ENCODE measurements around the gene LRMDA.

Gene LRMDA

GRCh38 chr10:75857269-75857846, 425.9 kb downstream of the LRMDA start:
- Histone ChIP-seq H3K79me2 (ENCODE audit: control insufficient read depth, insufficient read depth, low read length, unreplicated experiment) (no peaks in the 10 kb centered on the region), H3K4me1 (ENCODE audit: control insufficient read depth, insufficient read depth, low read length, unreplicated experiment) (no peaks in the 10 kb centered on the region), H3K36me3 (ENCODE audit: insufficient read depth, low read length) (no peaks in the 10 kb centered on the region), H3K27me3 (ENCODE audit: insufficient read depth, low read length) (no peaks in the 10 kb centered on the region), H2AFZ (ENCODE audit: low read length, unreplicated experiment) (no peak overlapping the region), H3K4me3 (ENCODE audit: low read depth, low read length) (no peak overlapping the region), H3K27ac (ENCODE audit: low read depth, low read length) (no peak overlapping the region)

- Histone ChIP-seq H3K4me1 (ENCODE audit: control insufficient read depth, insufficient read depth, low read length, unreplicated experiment) (no peaks in the 10 kb centered on the region), H3K36me3 (ENCODE audit: insufficient read depth, low read length) (no peaks in the 10 kb centered on the region), H2AFZ (ENCODE audit: low read length, unreplicated experiment) (no peak overlapping the region), H3K4me3 (ENCODE audit: low read depth, low read length) (no peak overlapping the region), H3K27ac (ENCODE audit: low read depth, low read length) (no peak overlapping the region), H3K27me3 (ENCODE audit: insufficient read depth, low read length) (no peaks in the 10 kb centered on the region), H3K79me2 (ENCODE audit: control insufficient read depth, insufficient read depth, low read length, unreplicated experiment) (no peaks in the 10 kb centered on the region)
Measured at GRCh38 chr10:75857896-75858295, 426.5 kb downstream of the LRMDA start.

GRCh38 chr10:75858339-75858738, 426.9 kb downstream of the LRMDA start:
- no peak overlapping the region for H2AFZ ChIP-seq (ENCODE audit: low read length, unreplicated experiment)
- no peaks in the 10 kb centered on the region for H3K79me2 ChIP-seq (ENCODE audit: control insufficient read depth, insufficient read depth, low read length, unreplicated experiment)
- H3K27ac ChIP-seq (ENCODE audit: low read depth, low read length): no peak overlapping the region
- no peak overlapping the region for H3K4me3 ChIP-seq (ENCODE audit: low read depth, low read length)
- no peaks in the 10 kb centered on the region for H3K27me3 ChIP-seq (ENCODE audit: insufficient read depth, low read length)
- H3K4me1 ChIP-seq (ENCODE audit: control insufficient read depth, insufficient read depth, low read length, unreplicated experiment): no peaks in the 10 kb centered on the region
- no peaks in the 10 kb centered on the region for H3K36me3 ChIP-seq (ENCODE audit: insufficient read depth, low read length)

- Histone ChIP-seq H3K4me1 (ENCODE audit: control insufficient read depth, insufficient read depth, low read length, unreplicated experiment) (no peaks in the 10 kb centered on the region), H3K79me2 (ENCODE audit: control insufficient read depth, insufficient read depth, low read length, unreplicated experiment) (no peaks in the 10 kb centered on the region), H3K27ac (ENCODE audit: low read depth, low read length) (no peak overlapping the region), H3K4me3 (ENCODE audit: low read depth, low read length) (no peak overlapping the region), H3K27me3 (ENCODE audit: insufficient read depth, low read length) (no peaks in the 10 kb centered on the region), H2AFZ (ENCODE audit: low read length, unreplicated experiment) (no peak overlapping the region), H3K36me3 (ENCODE audit: insufficient read depth, low read length) (no peaks in the 10 kb centered on the region)
Measured at GRCh38 chr10:75859141-75859540, 427.7 kb downstream of the LRMDA start.

- Histone ChIP-seq H3K36me3 (ENCODE audit: insufficient read depth, low read length) (no peaks in the 10 kb centered on the region), H3K4me1 (ENCODE audit: control insufficient read depth, insufficient read depth, low read length, unreplicated experiment) (no peaks in the 10 kb centered on the region), H3K27me3 (ENCODE audit: insufficient read depth, low read length) (no peaks in the 10 kb centered on the region), H3K27ac (ENCODE audit: low read depth, low read length) (no peak overlapping the region), H2AFZ (ENCODE audit: low read length, unreplicated experiment) (no peak overlapping the region), H3K4me3 (ENCODE audit: low read depth, low read length) (no peak overlapping the region), H3K79me2 (ENCODE audit: control insufficient read depth, insufficient read depth, low read length, unreplicated experiment) (no peaks in the 10 kb centered on the region)
Measured at GRCh38 chr10:75860009-75860408, 428.6 kb downstream of the LRMDA start.

GRCh38 chr10:75861582-75861981, 430.2 kb downstream of the LRMDA start:
- Histone ChIP-seq H3K4me3 (ENCODE audit: low read depth, low read length) (no peak overlapping the region), H3K27ac (ENCODE audit: low read depth, low read length) (no peak overlapping the region), H3K79me2 (ENCODE audit: control insufficient read depth, insufficient read depth, low read length, unreplicated experiment) (no peaks in the 10 kb centered on the region), H3K4me1 (ENCODE audit: control insufficient read depth, insufficient read depth, low read length, unreplicated experiment) (no peaks in the 10 kb centered on the region), H3K36me3 (ENCODE audit: insufficient read depth, low read length) (no peaks in the 10 kb centered on the region), H2AFZ (ENCODE audit: low read length, unreplicated experiment) (no peak overlapping the region), H3K27me3 (ENCODE audit: insufficient read depth, low read length) (no peaks in the 10 kb centered on the region)

GRCh38 chr10:75862935-75863334, 431.5 kb downstream of the LRMDA start:
- Histone ChIP-seq H3K27me3 (ENCODE audit: insufficient read depth, low read length) (no peaks in the 10 kb centered on the region), H3K4me3 (ENCODE audit: low read depth, low read length) (no peak overlapping the region), H3K36me3 (ENCODE audit: insufficient read depth, low read length) (no peaks in the 10 kb centered on the region), H3K79me2 (ENCODE audit: control insufficient read depth, insufficient read depth, low read length, unreplicated experiment) (no peaks in the 10 kb centered on the region), H3K27ac (ENCODE audit: low read depth, low read length) (no peak overlapping the region), H2AFZ (ENCODE audit: low read length, unreplicated experiment) (no peak overlapping the region), H3K4me1 (ENCODE audit: control insufficient read depth, insufficient read depth, low read length, unreplicated experiment) (no peaks in the 10 kb centered on the region)

GRCh38 chr10:75864717-75865116, 433.3 kb downstream of the LRMDA start:
- Histone ChIP-seq H3K27me3 (ENCODE audit: insufficient read depth, low read length) (no peaks in the 10 kb centered on the region), H3K36me3 (ENCODE audit: insufficient read depth, low read length) (no peaks in the 10 kb centered on the region), H3K27ac (ENCODE audit: low read depth, low read length) (no peak overlapping the region), H3K79me2 (ENCODE audit: control insufficient read depth, insufficient read depth, low read length, unreplicated experiment) (no peaks in the 10 kb centered on the region), H3K4me1 (ENCODE audit: control insufficient read depth, insufficient read depth, low read length, unreplicated experiment) (no peaks in the 10 kb centered on the region), H3K4me3 (ENCODE audit: low read depth, low read length) (no peak overlapping the region), H2AFZ (ENCODE audit: low read length, unreplicated experiment) (no peak overlapping the region)

GRCh38 chr10:75865413-75866299, 434.2 kb downstream of the LRMDA start:
- H3K79me2 ChIP-seq (ENCODE audit: control insufficient read depth, insufficient read depth, low read length, unreplicated experiment): no peaks in the 10 kb centered on the region
- no peaks in the 10 kb centered on the region for H3K27me3 ChIP-seq (ENCODE audit: insufficient read depth, low read length)
- no peak overlapping the region for H3K4me3 ChIP-seq (ENCODE audit: low read depth, low read length)
- H3K4me1 ChIP-seq (ENCODE audit: control insufficient read depth, insufficient read depth, low read length, unreplicated experiment): no peaks in the 10 kb centered on the region
- H3K27ac ChIP-seq (ENCODE audit: low read depth, low read length): no peak overlapping the region
- H2AFZ ChIP-seq (ENCODE audit: low read length, unreplicated experiment): no peak overlapping the region
- no peaks in the 10 kb centered on the region for H3K36me3 ChIP-seq (ENCODE audit: insufficient read depth, low read length)

- H3K4me3 ChIP-seq (ENCODE audit: low read depth, low read length): no peak overlapping the region
- H3K27ac ChIP-seq (ENCODE audit: low read depth, low read length): no peak overlapping the region
- no peaks in the 10 kb centered on the region for H3K79me2 ChIP-seq (ENCODE audit: control insufficient read depth, insufficient read depth, low read length, unreplicated experiment)
- no peaks in the 10 kb centered on the region for H3K4me1 ChIP-seq (ENCODE audit: control insufficient read depth, insufficient read depth, low read length, unreplicated experiment)
- H2AFZ ChIP-seq (ENCODE audit: low read length, unreplicated experiment): no peak overlapping the region
- no peaks in the 10 kb centered on the region for H3K27me3 ChIP-seq (ENCODE audit: insufficient read depth, low read length)
- no peaks in the 10 kb centered on the region for H3K36me3 ChIP-seq (ENCODE audit: insufficient read depth, low read length)
Measured at GRCh38 chr10:75866300-75866625, 434.8 kb downstream of the LRMDA start.

GRCh38 chr10:75866731-75867130, 435.3 kb downstream of the LRMDA start:
- no peak overlapping the region for H2AFZ ChIP-seq (ENCODE audit: low read length, unreplicated experiment)
- H3K27ac ChIP-seq (ENCODE audit: low read depth, low read length): no peak overlapping the region
- H3K79me2 ChIP-seq (ENCODE audit: control insufficient read depth, insufficient read depth, low read length, unreplicated experiment): no peaks in the 10 kb centered on the region
- no peaks in the 10 kb centered on the region for H3K27me3 ChIP-seq (ENCODE audit: insufficient read depth, low read length)
- H3K4me1 ChIP-seq (ENCODE audit: control insufficient read depth, insufficient read depth, low read length, unreplicated experiment): no peaks in the 10 kb centered on the region
- no peaks in the 10 kb centered on the region for H3K36me3 ChIP-seq (ENCODE audit: insufficient read depth, low read length)
- no peak overlapping the region for H3K4me3 ChIP-seq (ENCODE audit: low read depth, low read length)

All from ACC112 (cell line).